ENCODE measurements around the gene RABGEF1.

DNA sequence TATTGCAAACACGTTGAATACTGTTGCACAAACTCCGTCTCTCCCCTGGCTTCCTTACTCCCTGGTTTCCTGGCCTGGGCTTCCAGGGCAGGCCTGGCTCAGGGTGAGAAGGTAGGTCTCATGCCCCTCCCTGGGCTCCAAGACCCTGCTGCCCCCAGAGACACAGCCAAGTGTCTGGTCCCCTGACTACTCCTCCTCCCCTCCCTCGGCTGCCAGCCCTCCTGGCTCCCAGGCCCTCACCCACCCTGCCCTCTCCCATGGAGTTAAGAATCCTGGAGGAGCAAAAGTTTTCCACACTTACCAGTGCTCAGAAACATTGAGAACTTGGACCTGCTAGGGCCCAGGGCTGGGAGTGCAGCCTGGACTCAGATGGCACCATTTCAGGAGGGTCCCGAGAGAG, 47.2 kb upstream of the RABGEF1 start:
- TF ChIP-seq, protein P1, sequence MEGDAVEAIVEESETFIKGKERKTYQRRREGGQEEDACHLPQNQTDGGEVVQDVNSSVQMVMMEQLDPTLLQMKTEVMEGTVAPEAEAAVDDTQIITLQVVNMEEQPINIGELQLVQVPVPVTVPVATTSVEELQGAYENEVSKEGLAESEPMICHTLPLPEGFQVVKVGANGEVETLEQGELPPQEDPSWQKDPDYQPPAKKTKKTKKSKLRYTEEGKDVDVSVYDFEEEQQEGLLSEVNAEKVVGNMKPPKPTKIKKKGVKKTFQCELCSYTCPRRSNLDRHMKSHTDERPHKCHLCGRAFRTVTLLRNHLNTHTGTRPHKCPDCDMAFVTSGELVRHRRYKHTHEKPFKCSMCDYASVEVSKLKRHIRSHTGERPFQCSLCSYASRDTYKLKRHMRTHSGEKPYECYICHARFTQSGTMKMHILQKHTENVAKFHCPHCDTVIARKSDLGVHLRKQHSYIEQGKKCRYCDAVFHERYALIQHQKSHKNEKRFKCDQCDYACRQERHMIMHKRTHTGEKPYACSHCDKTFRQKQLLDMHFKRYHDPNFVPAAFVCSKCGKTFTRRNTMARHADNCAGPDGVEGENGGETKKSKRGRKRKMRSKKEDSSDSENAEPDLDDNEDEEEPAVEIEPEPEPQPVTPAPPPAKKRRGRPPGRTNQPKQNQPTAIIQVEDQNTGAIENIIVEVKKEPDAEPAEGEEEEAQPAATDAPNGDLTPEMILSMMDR (IDR thresholded peaks at IDR 0.05; ENCODE audit: low read depth, low read length, missing input control), result no peak
- TF ChIP-seq MAX (IDR thresholded peaks at IDR 0.05) (no peak), EGR1 (IDR thresholded peaks at IDR 0.05; ENCODE audit: low read depth in 2 of 2) (no peak), JUND (IDR thresholded peaks at IDR 0.05) (no peak), SP1 (IDR thresholded peaks at IDR 0.05) (no peak), RAD21 (IDR thresholded peaks at IDR 0.05) (no peak), HNF4G (IDR thresholded peaks at IDR 0.05) (no peak), TAF1 (conservative IDR thresholded peaks at IDR 0.05) (no peak)
- TF ChIP-seq, protein P2, sequence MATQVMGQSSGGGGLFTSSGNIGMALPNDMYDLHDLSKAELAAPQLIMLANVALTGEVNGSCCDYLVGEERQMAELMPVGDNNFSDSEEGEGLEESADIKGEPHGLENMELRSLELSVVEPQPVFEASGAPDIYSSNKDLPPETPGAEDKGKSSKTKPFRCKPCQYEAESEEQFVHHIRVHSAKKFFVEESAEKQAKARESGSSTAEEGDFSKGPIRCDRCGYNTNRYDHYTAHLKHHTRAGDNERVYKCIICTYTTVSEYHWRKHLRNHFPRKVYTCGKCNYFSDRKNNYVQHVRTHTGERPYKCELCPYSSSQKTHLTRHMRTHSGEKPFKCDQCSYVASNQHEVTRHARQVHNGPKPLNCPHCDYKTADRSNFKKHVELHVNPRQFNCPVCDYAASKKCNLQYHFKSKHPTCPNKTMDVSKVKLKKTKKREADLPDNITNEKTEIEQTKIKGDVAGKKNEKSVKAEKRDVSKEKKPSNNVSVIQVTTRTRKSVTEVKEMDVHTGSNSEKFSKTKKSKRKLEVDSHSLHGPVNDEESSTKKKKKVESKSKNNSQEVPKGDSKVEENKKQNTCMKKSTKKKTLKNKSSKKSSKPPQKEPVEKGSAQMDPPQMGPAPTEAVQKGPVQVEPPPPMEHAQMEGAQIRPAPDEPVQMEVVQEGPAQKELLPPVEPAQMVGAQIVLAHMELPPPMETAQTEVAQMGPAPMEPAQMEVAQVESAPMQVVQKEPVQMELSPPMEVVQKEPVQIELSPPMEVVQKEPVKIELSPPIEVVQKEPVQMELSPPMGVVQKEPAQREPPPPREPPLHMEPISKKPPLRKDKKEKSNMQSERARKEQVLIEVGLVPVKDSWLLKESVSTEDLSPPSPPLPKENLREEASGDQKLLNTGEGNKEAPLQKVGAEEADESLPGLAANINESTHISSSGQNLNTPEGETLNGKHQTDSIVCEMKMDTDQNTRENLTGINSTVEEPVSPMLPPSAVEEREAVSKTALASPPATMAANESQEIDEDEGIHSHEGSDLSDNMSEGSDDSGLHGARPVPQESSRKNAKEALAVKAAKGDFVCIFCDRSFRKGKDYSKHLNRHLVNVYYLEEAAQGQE (IDR thresholded peaks at IDR 0.05), result no peak
